Stomach smooth muscle (tissue), 2 donors: ENCODE measurements around the gene S1PR4.
"Not testable (repeated sequence)": the region's sequence is repeated elsewhere in the genome, so short reads cannot be mapped to it uniquely, and the experiment has no call there.

Experiments
- H3K27ac ChIP-seq: one replicate; pipeline ENCODE4 v1.7.0; 2013; ENCODE audit warnings: mild to moderate bottlenecking, low read length, inconsistent platforms
- H3K27me3 ChIP-seq, 2 donors: one replicate each; pipeline ENCODE4 v1.7.0; 2013; ENCODE audit warnings: low read length in 2 of 2; ENCODE audit not compliant: insufficient read depth in 2 of 2, control insufficient read depth in 1 of 2
- H3K36me3 ChIP-seq, 2 donors: one replicate each; pipeline ENCODE4 v1.7.0; 2013; ENCODE audit warnings: low read length in 2 of 2; ENCODE audit not compliant: control insufficient read depth in 2 of 2, insufficient read depth in 2 of 2
- H3K4me1 ChIP-seq: one replicate; pipeline ENCODE4 v1.7.0; 2013; ENCODE audit warnings: low read length; ENCODE audit not compliant: control insufficient read depth, insufficient read depth
- H3K4me3 ChIP-seq, 2 donors: one replicate each; pipeline ENCODE4 v1.7.0; 2013; ENCODE audit warnings: low read length in 2 of 2
- H3K9ac ChIP-seq, 2 donors: one replicate each; pipeline ENCODE4 v1.7.0; 2013; ENCODE audit warnings: low read length in 2 of 2, mild to moderate bottlenecking in 1 of 2
- H3K9me3 ChIP-seq, 2 donors: one replicate each; pipeline ENCODE4 v1.7.0; 2013; ENCODE audit warnings: low read length in 2 of 2; ENCODE audit not compliant: control insufficient read depth in 2 of 2
- donor health status: healthy.
- donor health status: Pancreatic carcinoma.

S1PR4 gene

GRCh38 chr19:3163943-3164342, 14.6 kb upstream of the S1PR4 start:
- Histone ChIP-seq H3K4me1 (no peaks in the 10 kb centered on the region), H3K27ac (no peak overlapping the region)

GRCh38 chr19:3167533-3168272, 10.9 kb upstream of the S1PR4 start:
- Histone ChIP-seq H3K36me3 (no peaks in the 10 kb centered on the region), H3K4me3 (no peak overlapping the region), H3K9ac (no peak overlapping the region), H3K9me3 (no peaks in the 10 kb centered on the region), H3K4me1 (no peaks in the 10 kb centered on the region), H3K27ac (no peak overlapping the region), H3K27me3 (peaks cover 0 to 4% of the 10 kb centered on the region in 2 donors)

More at GRCh38 chr19:3163943-3164342, 14.6 kb upstream of the S1PR4 start:
- Histone ChIP-seq H3K9ac (no peak overlapping the region), H3K27me3 (no peaks in the 10 kb centered on the region), H3K4me3 (no peak overlapping the region), H3K9me3 (no peaks in the 10 kb centered on the region), H3K36me3 (no peaks in the 10 kb centered on the region)

GRCh38 chr19:3171894-3172672, 6.5 kb upstream of the S1PR4 start:
- no peak overlapping the region for H3K9ac ChIP-seq
- peaks cover 0 to 4% of the 10 kb centered on the region in 2 donors for H3K27me3 ChIP-seq
- H3K4me1 ChIP-seq: no peaks in the 10 kb centered on the region
- H3K36me3 ChIP-seq: no peaks in the 10 kb centered on the region
- no peaks in the 10 kb centered on the region for H3K9me3 ChIP-seq
- H3K4me3 ChIP-seq: no peak overlapping the region
- no peak overlapping the region for H3K27ac ChIP-seq

- H3K36me3 ChIP-seq, H3K9me3 ChIP-seq, H3K9ac ChIP-seq, H3K27ac ChIP-seq, H3K27me3 ChIP-seq, H3K4me1 ChIP-seq, H3K4me3 ChIP-seq: not testable (repeated sequence)
These were observed 5.9 kb upstream of the S1PR4 start for GRCh38 chr19:3172673-3173000.

GRCh38 chr19:3175781-3176714, 2.5 kb upstream of the S1PR4 start:
- Histone ChIP-seq H3K27ac (no peak overlapping the region), H3K9ac (no peak overlapping the region)

GRCh38 chr19:3176715-3177501, 1.7 kb upstream of the S1PR4 start:
- no peaks in the 10 kb centered on the region for H3K9me3 ChIP-seq
- peaks cover 0 to 3% of the 10 kb centered on the region in 2 donors for H3K27me3 ChIP-seq
- H3K36me3 ChIP-seq: no peaks in the 10 kb centered on the region
- H3K4me1 ChIP-seq: no peaks in the 10 kb centered on the region
- H3K27ac ChIP-seq: no peak overlapping the region
- no peak overlapping the region for H3K4me3 ChIP-seq
- H3K9ac ChIP-seq: no peak overlapping the region

More at GRCh38 chr19:3175781-3176714, 2.5 kb upstream of the S1PR4 start:
- Histone ChIP-seq H3K27me3 (peaks cover 0 to 6% of the 10 kb centered on the region in 2 donors), H3K4me1 (no peaks in the 10 kb centered on the region), H3K9me3 (no peaks in the 10 kb centered on the region), H3K4me3 (no peak overlapping the region), H3K36me3 (no peaks in the 10 kb centered on the region)

GRCh38 chr19:3178973-3179738, 587 bp downstream of the S1PR4 start:
- Histone ChIP-seq H3K27ac (no peak overlapping the region), H3K9ac (no peak overlapping the region), H3K36me3 (no peaks in the 10 kb centered on the region), H3K4me1 (no peaks in the 10 kb centered on the region), H3K9me3 (no peaks in the 10 kb centered on the region), H3K4me3 (peak overlapping the region in 1 of 2 donors; percentile 8), H3K27me3 (peaks cover 0 to 2% of the 10 kb centered on the region in 2 donors)

GRCh38 chr19:3179739-3180293, 1.2 kb downstream of the S1PR4 start:
- no peak overlapping the region for H3K27ac ChIP-seq
- H3K9ac ChIP-seq: no peak overlapping the region

GRCh38 chr19:3183721-3184641, 5.4 kb downstream of the S1PR4 start:
- no peak overlapping the region for H3K27ac ChIP-seq
- no peaks in the 10 kb centered on the region for H3K36me3 ChIP-seq
- H3K4me3 ChIP-seq: no peak overlapping the region
- peaks cover 26% of the 10 kb centered on the region for H3K4me1 ChIP-seq
- H3K9ac ChIP-seq: no peak overlapping the region
- no peaks in the 10 kb centered on the region for H3K27me3 ChIP-seq
- H3K9me3 ChIP-seq: no peaks in the 10 kb centered on the region

More at GRCh38 chr19:3179739-3180293, 1.2 kb downstream of the S1PR4 start:
- Histone ChIP-seq H3K4me3 (peak overlapping the region in 1 of 2 donors; percentile 8), H3K27me3 (peaks cover 0 to 2% of the 10 kb centered on the region in 2 donors), H3K9me3 (no peaks in the 10 kb centered on the region), H3K36me3 (no peaks in the 10 kb centered on the region), H3K4me1 (peaks cover 3% of the 10 kb centered on the region)
